HS-27A (cell line): Measurements from ENCODE around the gene COG4.
A peak's percentile ranks its signal among the peaks of the same experiment; 100 is the strongest.

Source experiments
- DNase-seq: peaks from one replicate; pipeline ENCODE4 v3.0.0-alpha.2; 2012; ENCODE audit warnings: low read depth, missing footprints

COG4 gene

DNA sequence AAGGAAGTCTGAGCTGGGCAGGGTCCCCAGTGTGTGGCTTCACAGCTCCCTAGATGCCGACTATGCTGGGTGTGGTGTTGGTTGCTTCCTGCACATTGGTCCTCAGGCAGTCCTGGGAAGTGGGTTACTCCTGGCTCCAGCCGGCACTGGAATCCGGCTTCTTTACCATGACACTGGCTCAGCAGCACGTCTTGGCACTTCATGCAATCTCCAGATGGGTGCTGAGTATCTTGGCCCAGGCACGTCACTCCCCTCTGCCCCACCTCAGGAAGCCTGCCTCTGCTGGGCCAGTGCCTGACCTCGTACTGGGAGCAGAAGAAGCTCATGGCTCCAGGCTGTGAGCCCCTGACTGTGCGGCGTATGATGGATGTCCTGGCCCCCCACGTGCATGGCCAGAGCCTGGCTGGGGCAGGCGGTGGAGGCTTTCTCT is 44.4 kb downstream of the COG4 start:
- no peak for DNase-seq

DNA sequence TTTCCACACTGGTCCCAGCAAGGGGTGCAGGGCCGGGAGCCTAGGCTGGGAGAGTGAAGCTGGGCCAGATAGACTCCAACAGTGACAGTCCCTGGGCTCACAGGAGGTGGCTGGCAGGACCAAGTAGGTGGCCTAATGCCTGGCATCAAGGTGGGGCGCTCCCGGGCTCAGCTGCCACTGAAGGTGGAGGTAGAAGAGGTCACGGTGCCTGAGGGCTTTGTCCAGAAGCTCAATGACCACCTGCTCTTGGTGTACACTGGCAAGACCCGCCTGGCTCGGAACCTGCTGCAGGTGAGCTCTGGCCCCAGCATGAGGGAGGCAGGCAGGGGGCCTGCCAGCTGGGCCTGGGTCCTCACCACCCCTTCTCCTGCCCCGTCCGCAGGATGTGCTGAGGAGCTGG is 45.2 kb downstream of the COG4 start:
- no peak for DNase-seq

DNA sequence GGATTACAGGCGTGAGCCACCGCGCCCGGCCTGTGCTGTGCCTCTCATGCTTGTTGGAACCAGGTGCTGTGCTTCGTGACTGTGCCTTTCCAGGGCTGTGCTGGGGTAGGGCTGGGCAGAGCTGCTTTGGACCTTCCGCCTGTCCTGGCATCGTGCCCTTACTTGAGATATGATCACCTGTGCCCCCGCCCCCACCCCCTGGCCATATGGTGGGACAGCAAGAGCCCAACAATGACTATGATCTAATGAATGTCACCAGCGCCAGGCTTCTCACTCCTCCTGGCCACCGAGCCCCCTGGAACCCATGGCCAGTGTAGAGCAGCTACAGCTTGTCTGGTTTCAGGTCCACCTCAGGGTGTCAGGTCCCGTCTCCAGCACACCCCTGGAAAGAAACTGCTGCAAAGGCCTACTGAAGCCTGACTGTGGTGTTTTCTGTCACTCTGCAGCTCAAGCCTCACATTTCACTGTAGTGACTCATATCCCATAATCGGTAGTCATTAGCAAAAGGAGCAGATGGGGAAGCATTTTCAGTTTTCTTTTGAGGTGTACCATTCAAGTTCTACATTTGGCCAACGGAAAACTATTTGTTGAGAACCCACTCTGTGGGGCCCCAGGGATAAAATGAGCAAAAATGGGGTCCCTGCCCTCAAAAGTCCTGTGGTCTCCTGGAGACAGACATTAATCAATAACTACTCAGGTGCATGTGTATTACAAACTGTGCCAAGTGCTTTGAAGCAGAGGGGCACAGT is 46.9 kb downstream of the COG4 start:
- peak; percentile 52 for DNase-seq

DNA sequence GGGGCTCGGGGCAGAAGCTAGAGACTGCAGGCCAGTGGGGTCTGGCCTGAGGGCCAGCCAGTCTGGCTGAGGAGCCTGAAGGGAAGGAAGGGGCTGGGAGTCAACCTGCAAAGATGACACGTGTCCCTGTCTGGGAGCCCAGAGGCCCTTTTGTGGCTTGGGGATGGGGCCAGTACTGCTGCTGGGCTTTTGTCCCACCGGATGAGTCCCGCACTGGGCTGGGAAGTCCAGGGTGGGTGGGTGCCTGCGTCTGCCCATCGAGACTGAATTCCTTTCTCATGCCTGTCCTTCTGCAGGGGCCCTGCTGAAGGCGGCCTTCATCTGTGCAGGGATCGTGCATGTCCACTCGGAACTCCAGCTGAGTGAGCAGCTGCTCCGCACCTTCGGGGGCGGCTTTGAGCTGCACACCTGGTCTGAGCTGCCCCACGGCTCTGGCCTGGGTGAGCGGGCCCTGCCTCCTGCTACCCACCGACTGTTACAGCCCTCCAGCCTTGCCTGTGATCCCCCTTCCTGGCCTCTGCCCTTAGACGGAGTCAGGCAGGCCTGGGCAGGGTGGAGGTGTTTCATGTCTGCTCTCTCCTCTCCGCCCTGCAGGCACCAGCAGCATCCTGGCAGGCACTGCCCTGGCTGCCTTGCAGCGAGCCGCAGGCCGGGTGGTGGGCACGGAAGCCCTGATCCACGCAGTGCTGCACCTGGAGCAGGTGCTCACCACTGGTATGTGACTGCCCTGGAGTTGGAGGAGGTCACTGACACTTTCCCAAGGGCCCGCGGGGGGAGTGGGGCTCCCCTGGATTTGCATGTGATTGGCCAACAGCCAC is 48.1 kb downstream of the COG4 start:
- DNase-seq, result no peak

DNA sequence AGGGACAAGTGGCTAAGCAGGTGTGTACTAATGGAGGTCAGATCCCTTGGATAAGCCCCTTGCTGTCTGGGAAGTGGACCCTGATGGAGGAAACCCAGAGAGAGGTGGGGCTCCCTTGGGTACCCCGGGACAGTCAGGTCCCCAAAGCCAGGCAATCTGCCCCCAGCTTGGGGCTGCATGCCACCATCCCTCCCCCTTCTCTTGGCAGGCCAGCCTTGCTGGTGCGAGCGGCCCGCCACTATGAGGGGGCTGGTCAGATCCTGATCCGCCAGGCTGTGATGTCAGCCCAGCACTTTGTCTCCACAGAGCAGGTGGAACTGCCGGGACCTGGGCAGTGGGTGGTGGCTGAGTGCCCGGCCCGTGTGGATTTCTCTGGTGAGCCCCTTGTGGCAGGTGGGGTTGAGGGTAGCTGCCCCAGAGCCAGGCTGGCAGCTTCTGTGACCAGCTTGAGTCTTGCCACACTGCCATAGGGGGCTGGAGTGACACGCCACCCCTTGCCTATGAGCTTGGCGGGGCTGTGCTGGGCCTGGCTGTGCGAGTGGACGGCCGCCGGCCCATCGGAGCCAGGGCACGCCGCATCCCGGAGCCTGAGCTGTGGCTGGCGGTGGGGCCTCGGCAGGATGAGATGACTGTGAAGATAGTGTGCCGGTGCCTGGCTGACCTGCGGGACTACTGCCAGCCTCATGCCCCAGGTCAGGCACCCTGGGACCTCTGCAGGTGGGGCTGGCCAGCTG is 48.9 kb downstream of the COG4 start:
- no peak for DNase-seq

DNA sequence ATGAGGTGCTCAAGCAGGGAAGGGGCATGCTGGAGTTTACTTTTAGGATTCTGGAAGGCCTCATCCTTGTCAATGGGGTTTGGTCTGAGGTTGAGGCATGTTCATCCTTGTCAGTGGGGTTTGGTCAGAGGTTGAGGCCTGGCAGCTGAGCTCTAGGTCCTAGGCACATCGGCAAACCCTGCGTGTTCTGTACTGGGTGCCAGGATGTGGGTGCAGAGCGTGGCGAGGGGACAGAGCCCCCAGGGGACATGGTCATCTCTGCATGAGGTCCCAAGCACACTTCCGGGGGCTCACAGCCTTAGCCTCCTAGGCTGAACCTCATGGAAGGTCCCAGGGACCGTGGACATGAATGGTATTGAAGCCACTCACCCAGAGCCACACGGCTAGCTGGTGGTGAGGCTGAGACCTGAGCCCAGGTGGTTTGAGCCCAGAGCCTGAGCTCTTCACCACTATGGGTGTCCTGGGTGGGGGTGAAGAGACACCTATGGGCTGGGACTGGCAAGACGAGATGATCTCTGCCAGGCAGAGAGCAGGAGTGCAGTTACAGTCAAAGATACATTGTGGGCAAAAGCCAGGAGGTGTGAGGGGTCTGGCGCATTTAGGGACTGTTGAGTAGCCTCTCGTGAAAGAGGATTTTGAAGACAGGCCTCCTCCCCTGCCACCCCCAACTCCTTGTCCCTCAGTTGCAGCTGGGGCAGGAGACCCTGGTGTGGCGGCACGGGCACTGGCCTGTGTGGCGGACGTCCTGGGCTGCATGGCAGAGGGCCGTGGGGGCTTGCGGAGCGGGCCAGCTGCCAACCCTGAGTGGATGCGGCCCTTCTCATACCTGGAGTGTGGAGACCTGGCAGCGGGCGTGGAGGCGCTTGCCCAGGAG is 49.7 kb downstream of the COG4 start:
- no peak for DNase-seq

DNA sequence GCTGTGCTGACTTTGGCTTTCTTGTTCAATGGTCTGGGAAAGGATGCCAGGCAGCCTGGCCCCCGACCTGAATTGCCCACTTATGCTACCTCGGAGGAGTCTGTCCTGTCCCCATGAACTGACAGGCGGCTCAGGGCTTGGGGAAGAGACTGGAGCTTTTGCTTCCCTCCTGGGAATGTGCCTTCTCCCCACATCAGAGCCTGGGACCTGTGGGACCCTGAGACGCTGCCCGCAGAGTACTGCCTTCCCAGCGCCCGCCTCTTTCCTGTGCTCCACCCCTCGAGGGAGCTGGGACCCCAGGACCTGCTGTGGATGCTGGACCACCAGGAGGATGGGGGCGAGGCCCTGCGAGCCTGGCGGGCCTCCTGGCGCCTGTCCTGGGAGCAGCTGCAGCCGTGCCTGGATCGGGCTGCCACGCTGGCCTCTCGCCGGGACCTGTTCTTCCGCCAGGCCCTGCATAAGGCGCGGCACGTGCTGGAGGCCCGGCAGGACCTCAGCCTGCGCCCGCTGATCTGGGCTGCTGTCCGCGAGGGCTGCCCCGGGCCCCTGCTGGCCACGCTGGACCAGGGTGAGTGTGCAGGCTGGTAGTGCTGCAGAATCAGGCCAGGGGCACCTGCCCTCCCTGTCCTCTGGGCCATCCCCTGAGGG is 50.4 kb downstream of the COG4 start:
- DNase-seq, result no peak

DNA sequence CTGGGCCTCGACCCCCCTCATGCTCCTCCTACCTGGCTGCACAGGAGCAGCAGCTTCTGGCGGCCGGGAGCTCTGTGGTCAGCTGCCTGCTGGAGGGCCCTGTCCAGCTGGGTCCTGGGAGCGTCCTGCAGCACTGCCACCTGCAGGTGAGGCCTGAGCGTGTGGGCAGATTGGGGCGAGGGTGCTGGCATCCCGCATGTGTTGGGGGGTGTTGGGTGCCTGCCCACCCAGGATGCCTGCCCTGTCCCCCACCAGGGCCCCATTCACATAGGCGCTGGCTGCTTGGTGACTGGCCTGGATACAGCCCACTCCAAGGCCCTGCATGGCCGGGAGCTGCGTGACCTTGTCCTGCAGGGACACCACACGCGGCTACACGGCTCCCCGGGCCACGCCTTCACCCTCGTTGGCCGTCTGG is 52.4 kb downstream of the COG4 start:
- no peak for DNase-seq

DNA sequence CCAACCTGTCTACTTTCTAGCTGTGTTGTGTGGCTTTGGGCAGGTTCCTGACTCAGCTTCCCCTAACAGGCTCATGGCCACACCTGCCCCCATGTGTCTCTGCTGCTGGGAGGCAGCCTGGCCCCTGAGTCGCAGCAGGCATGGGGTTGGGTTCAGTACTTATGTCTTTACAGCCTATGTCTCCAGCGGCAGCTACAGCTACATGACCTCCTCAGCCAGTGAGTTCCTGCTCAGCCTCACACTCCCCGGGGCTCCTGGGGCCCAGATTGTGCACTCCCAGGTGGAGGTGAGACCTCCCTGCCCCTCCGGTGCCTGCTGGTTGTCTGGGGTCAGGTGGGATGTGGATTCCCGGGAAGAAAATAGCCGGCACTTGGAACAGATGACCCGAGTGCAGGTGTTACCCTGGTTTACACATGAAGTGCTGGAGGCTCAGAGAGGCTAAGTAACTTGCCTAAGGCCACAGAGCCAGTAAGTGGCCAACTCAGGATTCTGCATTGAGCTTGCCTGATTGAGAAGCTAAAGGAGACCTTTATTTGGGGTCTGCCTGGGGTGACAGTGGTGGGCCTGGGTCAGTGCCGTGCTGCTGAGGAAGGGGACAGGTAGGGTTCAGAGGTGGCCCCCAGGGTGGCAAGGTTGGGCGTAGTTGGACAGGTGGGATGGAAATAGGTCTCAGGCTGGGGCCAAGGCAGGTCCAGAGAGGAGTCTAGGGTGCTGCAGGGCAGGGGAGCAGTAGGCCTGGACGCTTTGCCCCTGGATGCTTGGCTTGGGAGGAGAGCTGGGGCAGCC is 53.0 kb downstream of the COG4 start:
- DNase-seq, result no peak

DNA sequence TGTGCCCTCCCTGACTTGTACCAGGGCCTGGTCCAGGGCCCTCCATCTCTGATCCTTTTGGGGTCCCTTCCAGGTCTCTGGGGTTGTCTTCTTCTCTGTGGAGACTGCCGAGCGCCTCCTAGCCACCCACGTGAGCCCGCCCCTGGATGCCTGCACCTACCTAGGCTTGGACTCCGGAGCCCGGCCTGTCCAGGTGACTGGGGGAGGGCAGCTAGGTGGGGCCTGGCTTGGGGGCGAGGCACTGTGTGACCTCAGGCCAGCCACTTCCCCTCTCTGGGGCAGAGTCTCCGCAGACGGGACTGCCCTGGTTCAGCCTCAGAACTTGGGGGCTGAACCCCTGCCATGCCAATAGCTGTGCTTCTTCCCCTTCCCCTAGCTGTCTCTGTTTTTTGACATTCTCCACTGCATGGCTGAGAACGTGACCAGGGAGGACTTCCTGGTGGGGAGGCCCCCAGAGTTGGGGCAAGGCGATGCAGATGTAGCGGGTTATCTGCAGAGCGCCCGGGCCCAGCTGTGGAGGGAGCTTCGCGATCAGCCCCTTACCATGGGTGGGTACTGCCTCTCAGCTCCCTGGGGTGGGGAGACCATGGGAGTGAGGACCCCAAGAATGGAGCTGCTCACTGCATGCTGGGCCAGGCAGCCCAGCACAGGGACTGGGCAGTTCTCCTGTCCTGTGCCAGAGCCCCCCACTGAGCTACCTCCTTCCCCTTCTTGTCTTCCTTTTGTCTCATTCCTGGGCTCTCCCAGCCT is 54.4 kb downstream of the COG4 start:
- no peak for DNase-seq

DNA sequence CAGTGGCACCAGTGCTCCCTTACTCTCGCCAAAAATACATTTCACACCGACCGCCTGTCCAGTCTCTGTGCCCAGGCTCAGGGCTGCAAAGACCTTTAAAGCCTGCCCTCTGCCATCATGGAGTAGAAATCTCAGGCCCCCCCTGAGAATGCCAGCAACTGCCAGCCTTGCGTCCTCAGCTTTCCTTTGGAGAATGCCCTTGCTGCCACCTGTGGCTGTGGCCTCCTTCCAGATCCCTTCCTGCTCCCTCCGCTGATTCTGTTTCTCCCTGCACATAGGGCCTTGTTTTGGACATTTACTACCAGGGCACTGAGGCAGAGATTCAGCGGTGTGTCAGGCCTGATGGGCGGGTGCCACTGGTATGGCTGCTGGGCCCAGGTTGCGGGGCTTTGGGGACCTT is 55.7 kb downstream of the COG4 start:
- DNase-seq, result no peak

DNA sequence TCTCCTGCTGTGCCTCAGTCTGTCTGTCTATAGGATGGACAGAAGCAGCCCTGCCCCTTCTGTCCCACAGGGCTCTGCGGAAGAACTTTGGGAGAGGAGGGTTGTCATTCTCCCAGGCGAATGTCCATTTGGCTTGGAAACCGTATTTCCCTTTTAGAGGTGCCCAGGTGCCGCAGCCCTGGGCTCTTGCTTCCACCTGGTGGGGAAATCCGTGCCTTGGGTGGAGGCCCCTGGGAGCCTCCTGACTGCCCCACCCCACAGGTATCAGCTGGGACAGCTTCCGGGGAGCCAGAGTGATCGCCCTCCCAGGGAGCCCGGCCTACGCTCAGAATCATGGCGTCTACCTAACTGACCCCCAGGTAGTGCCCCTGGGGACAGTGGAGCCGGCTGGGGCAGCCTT is 56.2 kb downstream of the COG4 start:
- no peak for DNase-seq

DNA sequence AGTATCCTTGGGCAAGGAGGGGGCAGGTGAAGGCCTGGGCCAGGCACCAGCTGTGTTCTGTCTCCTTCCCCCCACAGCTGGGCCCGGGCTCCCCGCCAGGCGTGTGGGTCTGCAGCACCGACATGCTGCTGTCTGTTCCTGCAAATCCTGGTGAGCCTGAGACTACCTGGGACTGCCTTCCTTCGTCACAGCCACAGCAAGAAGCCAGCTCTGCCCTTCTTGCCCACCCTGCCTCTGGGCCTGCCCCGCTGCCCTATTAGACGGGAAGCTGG is 56.6 kb downstream of the COG4 start:
- no peak for DNase-seq

DNA sequence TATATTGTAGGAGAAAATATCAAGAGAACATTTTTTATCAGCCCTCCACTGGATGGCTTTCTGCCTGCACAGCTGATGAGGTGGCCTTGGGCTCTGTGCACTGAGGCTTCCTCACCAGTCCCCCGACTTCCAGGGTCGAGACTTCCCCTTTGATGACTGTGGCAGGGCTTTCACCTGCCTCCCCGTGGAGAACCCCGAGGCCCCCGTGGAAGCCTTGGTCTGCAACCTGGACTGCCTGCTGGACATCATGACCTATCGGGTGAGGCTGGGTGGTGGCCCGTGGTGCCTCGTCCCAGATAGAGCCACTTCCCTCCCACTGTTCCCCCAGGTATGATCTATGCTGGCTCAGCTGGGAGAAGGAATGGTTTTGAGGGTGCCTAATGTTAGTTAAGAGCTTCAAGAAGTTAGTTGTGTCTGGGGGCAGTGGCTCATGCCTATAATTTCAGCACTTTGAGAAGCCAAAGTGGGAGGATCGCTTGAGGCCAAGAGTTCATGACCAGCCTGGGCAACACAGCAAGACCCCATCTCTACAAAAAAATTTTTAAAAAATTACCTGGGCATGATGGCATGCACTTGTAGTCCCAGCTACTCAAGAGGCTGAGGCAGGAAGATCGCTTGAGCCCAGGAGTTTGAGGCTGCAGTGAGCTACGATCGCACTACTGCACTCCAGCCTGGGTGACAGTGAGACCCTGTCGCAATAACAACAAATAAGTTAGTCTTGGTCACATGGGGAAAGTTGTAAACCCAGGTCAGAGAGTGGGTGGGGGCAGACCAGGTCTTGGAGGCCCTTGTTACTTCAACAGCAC is 57.2 kb downstream of the COG4 start:
- no peak for DNase-seq

DNA sequence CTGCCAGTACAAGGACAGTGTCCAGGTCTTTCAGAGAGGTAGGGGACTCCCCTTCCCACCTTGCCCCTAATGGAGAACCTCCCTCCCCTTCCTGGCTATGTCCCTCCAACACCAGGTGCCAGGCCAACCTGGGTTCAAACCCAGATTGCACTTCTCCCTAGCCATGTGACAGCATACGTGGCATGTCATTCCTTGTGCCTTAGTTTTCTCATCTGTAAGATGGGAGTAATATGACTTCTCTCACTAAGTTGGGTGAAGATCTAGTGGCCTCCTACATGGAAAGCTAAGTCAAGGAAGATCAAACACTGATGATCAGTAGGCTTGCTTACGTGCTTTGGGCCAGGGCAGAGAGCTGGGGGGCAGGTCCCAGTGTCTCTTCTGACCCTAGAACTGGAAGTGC is 60.1 kb downstream of the COG4 start:
- DNase-seq, result no peak

DNA sequence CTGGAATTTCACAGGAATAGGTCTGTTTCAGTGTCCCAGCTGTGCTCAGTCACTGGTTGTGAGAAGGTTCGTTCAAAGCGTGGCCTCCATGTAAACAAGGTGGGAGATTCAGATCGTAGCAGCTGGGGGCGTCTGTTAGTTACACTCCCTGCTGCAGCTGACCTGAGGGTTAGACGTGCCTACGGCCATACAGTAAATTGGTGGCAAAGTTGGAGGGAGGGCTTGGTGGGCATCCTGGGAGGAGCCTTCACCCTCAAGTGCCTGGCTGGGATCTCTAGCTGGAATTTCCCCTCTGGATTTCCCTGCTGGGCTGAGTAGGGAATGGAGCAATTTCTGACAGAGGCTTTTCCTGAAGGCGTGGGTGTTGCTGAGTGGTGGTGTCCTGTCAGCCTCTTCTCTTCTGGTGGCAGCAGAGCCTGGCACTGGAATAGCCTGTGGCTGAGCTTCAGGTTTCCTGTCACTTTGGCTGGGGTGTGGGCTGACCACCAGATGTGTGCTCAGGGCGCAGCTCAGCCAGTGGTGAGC is 62.6 kb downstream of the COG4 start:
- no peak for DNase-seq

DNA sequence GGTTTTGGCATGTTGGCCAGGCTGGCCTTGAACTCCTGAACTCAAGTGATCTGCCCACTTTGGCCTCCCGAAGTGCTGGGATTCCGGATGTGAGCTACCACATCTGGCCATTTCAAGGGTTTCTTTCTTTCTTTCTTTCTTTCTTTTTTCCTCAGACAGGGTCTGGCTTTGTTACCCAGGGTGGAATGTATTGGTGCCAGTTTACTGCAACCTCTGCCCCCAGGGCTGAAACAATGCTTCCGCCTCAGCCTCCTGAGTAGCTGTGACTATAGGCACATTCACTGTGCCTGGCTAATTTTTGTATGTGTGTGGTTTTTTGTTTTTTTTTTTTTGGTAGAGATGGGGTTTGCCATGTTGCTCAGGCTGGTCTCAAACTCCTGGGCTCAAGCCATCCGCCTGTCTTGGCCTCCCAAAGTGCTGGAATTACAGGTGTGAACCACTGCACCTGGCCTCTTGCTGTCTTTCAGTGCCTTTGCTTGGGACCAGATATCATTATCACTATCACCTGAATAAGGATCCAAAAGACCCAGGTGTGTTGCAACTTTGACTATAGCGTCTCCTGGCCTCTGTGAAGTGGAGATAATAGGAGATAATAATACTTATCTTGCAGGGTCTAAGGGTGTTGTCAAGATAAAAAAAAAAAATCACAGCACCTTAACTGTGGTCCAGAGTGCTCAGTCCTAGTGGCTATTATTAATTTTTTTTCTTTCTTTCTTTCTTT is 65.7 kb downstream of the COG4 start:
- DNase-seq, result no peak

DNA sequence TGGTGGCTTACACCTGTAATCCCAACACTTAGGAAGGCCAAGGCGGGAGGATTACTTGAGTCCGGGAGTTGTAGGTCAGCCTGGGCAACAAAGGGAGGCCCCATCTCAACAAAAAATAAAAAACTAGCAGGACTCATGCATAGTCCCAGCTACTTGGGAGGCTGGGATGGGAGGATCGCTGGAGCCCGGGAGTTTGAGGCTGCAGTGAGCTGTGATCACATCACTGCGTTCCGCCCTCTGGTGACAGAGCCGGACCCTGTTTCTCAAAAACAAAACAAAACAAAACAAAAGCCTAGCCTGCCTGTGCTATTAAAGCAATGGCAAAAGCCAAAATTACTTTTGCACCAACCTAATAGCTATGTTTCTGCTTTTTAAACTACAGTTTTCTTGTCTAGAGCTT is 67.4 kb downstream of the COG4 start:
- no peak for DNase-seq
